ENCODE data around the gene NECAB3. TPM values are rescaled to one million over a fixed set of nuclear protein-coding genes. Genes with fewer than 3 reads are reported as not detected.

NECAB3 gene
- total RNA-seq, 2 experiments from 2014 or later = 12.2 to 13.3 TPM

DNA sequence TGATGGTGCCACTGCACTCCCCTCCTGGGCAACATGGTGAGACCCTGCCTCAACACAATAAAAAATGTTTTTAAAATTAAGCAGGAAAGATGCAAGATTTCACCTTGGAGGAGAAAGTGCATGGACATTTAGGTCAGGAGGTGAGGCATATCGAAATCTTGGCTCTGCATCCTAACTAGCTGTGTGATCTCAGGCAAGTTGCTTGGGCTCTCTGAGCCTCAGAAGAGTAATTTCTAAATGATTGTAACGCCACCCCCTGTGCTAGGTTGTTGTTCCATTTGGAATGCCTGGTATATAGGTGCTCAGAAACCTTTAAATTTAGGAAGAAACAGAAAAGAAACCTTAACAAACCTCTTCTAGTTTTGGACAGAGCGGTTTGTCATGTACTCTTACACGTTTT lies 48.0 kb downstream of the NECAB3 start:
- Mint-ChIP-seq H3K9me3 (ENCODE audit: low read depth) (no peaks in the 10 kb centered on the region), H3K27ac (no peak overlapping the region), H3K27me3 (no peaks in the 10 kb centered on the region), H3K36me3 (ENCODE audit: low read depth) (peaks cover 39% of the 10 kb centered on the region), H3K4me1 (peaks cover 16% of the 10 kb centered on the region), H3K4me3 (no peak overlapping the region)
- intact Hi-C loops (cut with DNase I, micrococcal nuclease) = no loop called here
- DNase-seq (no peak), ATAC-seq (no peak)
- CTCF ChIA-PET = interaction anchor here (1.1 to 1.3 kb wide), 2 partner anchors 22 to 120 kb away, joined by 3 to 6 read pairs; no protein-coding TSS in a partner anchor
- POLR2A ChIA-PET = no interaction called here

DNA sequence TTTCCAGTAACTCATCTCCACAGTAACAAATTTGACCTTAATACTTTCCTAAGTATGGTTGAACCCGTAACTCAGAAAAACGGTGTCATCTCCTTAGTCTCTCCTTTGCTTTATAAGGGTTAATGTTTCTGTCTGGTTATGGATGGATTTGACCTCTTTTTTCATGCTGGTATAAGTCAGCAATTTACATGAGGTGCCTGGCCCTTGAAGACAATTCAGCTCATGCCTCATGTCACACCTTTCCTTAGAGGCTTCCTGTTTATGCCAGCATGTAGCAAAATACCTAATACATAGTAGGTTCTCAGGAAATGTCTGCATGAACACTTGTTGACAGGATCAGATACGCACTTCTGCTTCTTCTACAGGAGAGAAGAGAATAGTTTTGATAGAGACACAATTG lies 49.8 kb downstream of the NECAB3 start:
- ChIA-PET POLR2A (no interaction called here), CTCF (interaction anchor here (0.7 to 1.1 kb wide), 2 partner anchors 44 to 183 kb away, joined by 4 to 5 read pairs; no protein-coding TSS in a partner anchor)
- intact Hi-C loops (cut with DNase I, micrococcal nuclease) = no loop called here
- Mint-ChIP-seq H3K4me1 (peaks cover 16% of the 10 kb centered on the region), H3K36me3 (ENCODE audit: low read depth) (peaks cover 28% of the 10 kb centered on the region), H3K9me3 (ENCODE audit: low read depth) (no peaks in the 10 kb centered on the region), H3K4me3 (no peak overlapping the region), H3K27me3 (no peaks in the 10 kb centered on the region), H3K27ac (no peak overlapping the region)
- DNase-seq = no peak
- peak; percentile 61 for ATAC-seq

DNA sequence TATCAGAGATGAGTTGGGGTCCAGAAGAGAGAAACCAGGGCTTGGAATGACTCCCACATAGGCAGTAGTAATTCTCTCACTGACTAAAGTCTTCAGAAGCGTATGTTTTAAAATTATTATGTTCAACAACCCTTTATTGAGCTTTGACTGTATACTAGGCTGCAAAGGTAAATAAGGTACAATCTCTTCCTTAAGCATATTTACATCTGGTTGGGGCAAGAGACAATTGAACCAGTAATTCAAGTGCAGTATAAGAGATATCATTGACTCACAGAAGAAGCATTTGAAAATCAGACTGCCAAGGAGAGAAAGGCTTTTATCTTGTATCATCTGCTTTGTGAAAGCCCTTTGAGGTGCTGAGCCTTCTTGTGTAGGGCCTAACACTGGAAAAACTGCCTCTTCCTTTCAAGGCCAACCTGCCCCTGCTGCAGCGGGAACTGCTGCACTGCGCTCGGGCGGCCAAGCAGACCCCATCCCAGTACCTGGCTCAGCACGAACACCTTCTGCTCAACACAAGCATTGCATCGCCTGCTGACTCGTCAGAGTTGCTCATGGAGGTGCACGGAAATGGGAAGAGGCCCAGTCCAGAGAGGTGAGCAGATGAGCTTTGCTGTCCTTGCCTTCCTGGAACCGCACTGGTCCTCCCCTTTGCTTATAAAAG lies 51.4 kb downstream of the NECAB3 start:
- Mint-ChIP-seq H3K9me3 (ENCODE audit: low read depth) (no peaks in the 10 kb centered on the region), H3K27me3 (no peaks in the 10 kb centered on the region), H3K36me3 (ENCODE audit: low read depth) (peaks cover 26% of the 10 kb centered on the region), H3K4me1 (peaks cover 16% of the 10 kb centered on the region), H3K4me3 (no peak overlapping the region), H3K27ac (no peak overlapping the region)
- ChIA-PET POLR2A (no interaction called here), CTCF (interaction anchor here (0.7 to 1.0 kb wide), 4 partner anchors 16 to 409 kb away, joined by 3 to 4 read pairs (median 4); partner anchors contain the start of gene ACTL10)
- intact Hi-C loops (cut with DNase I, micrococcal nuclease) = no loop called here
- ATAC-seq = no peak
- no peak for DNase-seq

DNA sequence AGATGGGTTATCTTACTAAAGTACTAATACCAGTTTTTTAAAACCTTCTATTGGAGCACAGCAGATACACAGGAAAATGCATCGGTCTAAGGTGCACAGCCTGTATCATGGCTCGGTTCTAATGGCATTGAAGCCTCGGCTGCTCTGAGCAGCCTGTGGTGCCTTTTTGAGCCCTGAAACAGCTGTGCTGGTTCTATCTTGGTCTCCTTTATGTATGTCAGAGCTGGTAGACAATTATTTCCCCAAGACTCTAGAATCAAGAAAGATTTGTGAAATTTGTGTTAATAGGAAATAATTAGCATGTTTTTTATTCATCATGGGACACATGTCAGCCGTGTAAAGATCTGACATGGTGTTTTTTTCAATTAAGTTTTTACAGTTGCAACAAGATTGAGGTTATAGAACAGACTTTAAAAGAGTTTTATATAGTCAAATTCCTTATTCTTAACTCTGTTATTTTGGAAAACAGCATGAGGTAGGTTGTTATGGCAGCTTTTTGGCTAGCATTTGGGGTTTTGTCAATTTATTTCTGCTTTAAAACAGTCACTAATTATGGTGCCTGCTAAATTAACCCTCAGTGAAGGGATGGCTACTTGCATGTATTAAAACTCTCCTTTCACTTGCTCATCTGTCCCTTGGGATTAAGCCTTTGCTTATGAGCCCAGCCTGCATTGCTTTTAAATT lies 52.4 kb downstream of the NECAB3 start:
- H3K9me3 Mint-ChIP-seq (ENCODE audit: low read depth) = no peaks in the 10 kb centered on the region
- CTCF ChIA-PET = interaction anchor here (0.7 to 1.0 kb wide), 2 partner anchors 15 to 34 kb away, joined by 3 read pairs; no protein-coding TSS in a partner anchor
- DNase-seq (no peak), ATAC-seq (no peak)
- H3K4me3 Mint-ChIP-seq = no peak overlapping the region
- intact Hi-C loops (cut with DNase I, micrococcal nuclease) = no loop called here
- peaks cover 16% of the 10 kb centered on the region for H3K4me1 Mint-ChIP-seq
- no peak overlapping the region for H3K27ac Mint-ChIP-seq
- no peaks in the 10 kb centered on the region for H3K27me3 Mint-ChIP-seq
- POLR2A ChIA-PET = no interaction called here
- peaks cover 20% of the 10 kb centered on the region for H3K36me3 Mint-ChIP-seq (ENCODE audit: low read depth)

DNA sequence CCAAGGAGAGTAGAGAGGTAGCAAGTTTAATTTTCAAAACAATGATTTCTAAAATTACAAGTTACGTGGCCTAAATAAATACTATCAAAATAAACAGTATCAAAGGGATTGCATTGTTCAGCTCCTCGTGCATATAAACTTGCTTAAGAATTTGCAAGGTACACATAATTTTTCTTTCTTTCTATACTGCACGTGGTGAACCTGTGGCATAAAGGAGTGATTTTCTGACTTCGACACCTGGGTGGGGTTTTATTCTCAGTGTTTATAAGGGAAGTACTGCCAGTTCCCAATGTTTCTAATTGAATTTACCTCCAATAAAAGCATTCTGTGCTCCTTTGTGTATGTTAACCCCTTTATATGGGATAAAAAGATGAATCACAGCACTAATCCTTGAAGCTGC lies 62.2 kb downstream of the NECAB3 start:
- DNase-seq (no peak), ATAC-seq (no peak)
- H3K4me1 Mint-ChIP-seq = peaks cover 2% of the 10 kb centered on the region
- H3K27me3 Mint-ChIP-seq = no peaks in the 10 kb centered on the region
- intact Hi-C loops (cut with DNase I, micrococcal nuclease) = no loop called here
- ChIA-PET POLR2A (no interaction called here), CTCF (no interaction called here)
- H3K4me3 Mint-ChIP-seq = no peak overlapping the region
- H3K27ac Mint-ChIP-seq = no peak overlapping the region
- H3K36me3 Mint-ChIP-seq (ENCODE audit: low read depth) = peaks cover 32% of the 10 kb centered on the region
- H3K9me3 Mint-ChIP-seq (ENCODE audit: low read depth) = no peaks in the 10 kb centered on the region

DNA sequence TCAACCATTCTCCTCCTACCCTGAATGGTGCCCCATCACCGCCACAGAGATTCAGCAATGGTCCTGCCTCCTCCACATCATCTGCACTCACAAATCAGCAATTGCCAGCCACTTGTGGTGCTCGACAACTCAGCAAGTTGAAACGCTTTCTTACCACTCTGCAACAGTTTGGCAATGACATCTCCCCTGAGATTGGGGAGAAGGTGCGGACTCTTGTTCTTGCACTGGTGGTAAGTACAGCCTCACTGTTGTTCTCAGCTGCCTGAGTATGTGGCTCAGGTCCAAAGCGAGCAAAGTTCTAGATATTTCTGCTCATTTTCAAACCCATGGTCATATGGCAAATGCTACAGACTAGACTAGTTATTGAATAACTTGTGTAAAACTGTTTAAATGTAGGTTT lies 63.1 kb downstream of the NECAB3 start:
- intact Hi-C loops (cut with DNase I, micrococcal nuclease) = no loop called here
- H3K27me3 Mint-ChIP-seq = no peaks in the 10 kb centered on the region
- ATAC-seq (no peak), DNase-seq (no peak)
- ChIA-PET CTCF (interaction anchor here (0.6 kb wide), 1 partner anchor 17 kb away, joined by 3 read pairs; no protein-coding TSS in a partner anchor), POLR2A (no interaction called here)
- peaks cover 28% of the 10 kb centered on the region for H3K36me3 Mint-ChIP-seq (ENCODE audit: low read depth)
- H3K27ac Mint-ChIP-seq = no peak overlapping the region
- peaks cover 2% of the 10 kb centered on the region for H3K4me1 Mint-ChIP-seq
- H3K9me3 Mint-ChIP-seq (ENCODE audit: low read depth) = no peaks in the 10 kb centered on the region
- H3K4me3 Mint-ChIP-seq = no peak overlapping the region

DNA sequence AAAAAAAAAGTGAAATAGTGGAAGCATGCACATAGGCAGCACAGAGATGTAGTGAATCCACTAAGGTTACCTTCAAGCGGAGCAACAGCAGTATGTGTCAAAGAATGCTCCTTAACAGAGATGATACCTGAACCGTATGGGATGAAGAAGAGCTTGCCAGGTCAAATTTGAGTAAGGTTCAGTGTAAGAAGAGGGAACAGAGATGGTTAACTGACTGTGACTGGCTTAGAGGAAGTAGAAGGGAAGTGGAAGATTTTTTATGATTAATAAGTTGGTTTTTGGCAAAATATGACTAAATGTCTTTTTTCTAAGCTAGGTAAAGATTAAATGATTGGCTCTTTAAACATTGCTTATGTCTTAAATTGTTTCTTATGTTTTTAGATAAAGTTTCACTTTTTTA lies 64.7 kb downstream of the NECAB3 start:
- CTCF ChIA-PET = interaction anchor here (0.6 to 1.4 kb wide), 3 partner anchors 8 to 1021 kb away, joined by 3 read pairs; no protein-coding TSS in a partner anchor
- no peaks in the 10 kb centered on the region for H3K9me3 Mint-ChIP-seq (ENCODE audit: low read depth)
- no peak overlapping the region for H3K4me3 Mint-ChIP-seq
- no peak overlapping the region for H3K27ac Mint-ChIP-seq
- no peak for ATAC-seq
- no peak for DNase-seq
- intact Hi-C loops (cut with DNase I, micrococcal nuclease) = loop anchor here in 1 of 2 experiments (5.0 kb wide), 1 partner anchor 43 kb away; no protein-coding TSS in a partner anchor
- peaks cover 2% of the 10 kb centered on the region for H3K4me1 Mint-ChIP-seq
- POLR2A ChIA-PET = interaction anchor here (0.7 kb wide), 1 partner anchor 120 kb away, joined by 3 read pairs; the partner anchor contains the start of gene CBFA2T2
- no peaks in the 10 kb centered on the region for H3K27me3 Mint-ChIP-seq
- H3K36me3 Mint-ChIP-seq (ENCODE audit: low read depth) = peaks cover 27% of the 10 kb centered on the region

Other genes with a start within 250 kb of the NECAB3 start
- 1 to 10 TPM; 4.2 to 5.0 TPM for gene SNTA1, start 230.7 kb downstream of the NECAB3 start, total RNA-seq
- gene CBFA2T2, start 184.3 kb downstream of the NECAB3 start, total RNA-seq = 10 to 100 TPM; 10.9 to 12.9 TPM
- under 1 TPM; 0.16 to 0.27 TPM for gene C20orf144, start 12.1 kb downstream of the NECAB3 start, total RNA-seq
- 1 to 10 TPM in 1 of 2 experiments, under 1 TPM in 1; 0.91 to 1.7 TPM for gene ACTL10, start 7.5 kb downstream of the NECAB3 start, total RNA-seq
- 10 to 100 TPM; 45.9 to 50.9 TPM for gene E2F1, start 12.0 kb upstream of the NECAB3 start, total RNA-seq
- gene PXMP4, start 45.9 kb upstream of the NECAB3 start, total RNA-seq = 10 to 100 TPM in 1 of 2 experiments, 1 to 10 TPM in 1; 8.8 to 10.2 TPM
- gene ZNF341, start 57.6 kb upstream of the NECAB3 start, total RNA-seq = 1 to 10 TPM; 4.3 to 6.1 TPM
- 10 to 100 TPM; 86.0 to 94.1 TPM for gene CHMP4B, start 136.9 kb upstream of the NECAB3 start, total RNA-seq

Measured in activated CD4-positive, alpha-beta T cell treated with anti-CD3 and anti-CD28 coated beads for 36 hours (primary cell).